HK-2 (cell line): Measurements from ENCODE around the gene ZNF516.

ENCODE experiments used
- DNase-seq: peaks from one replicate; pipeline ENCODE4 v3.0.0-alpha.2; 2018; ENCODE audit not compliant: unreplicated experiment

The ZNF516 gene

GRCh38 chr18:76421685-76422078 lies 73.4 kb downstream of the ZNF516 start:
- DNase-seq = no peak

GRCh38 chr18:76420898-76421684 lies 74.0 kb downstream of the ZNF516 start:
- DNase-seq = no peak

GRCh38 chr18:76419811-76420210 lies 75.2 kb downstream of the ZNF516 start:
- no peak for DNase-seq

GRCh38 chr18:76416911-76417310 lies 78.1 kb downstream of the ZNF516 start:
- DNase-seq = no peak

GRCh38 chr18:76414936-76415621 lies 80.0 kb downstream of the ZNF516 start:
- no peak for DNase-seq

GRCh38 chr18:76412818-76413565 lies 82.0 kb downstream of the ZNF516 start:
- DNase-seq = no peak

GRCh38 chr18:76412010-76412817 lies 82.8 kb downstream of the ZNF516 start:
- no peak for DNase-seq

- no peak for DNase-seq
Observed at GRCh38 chr18:76410660-76411417, 84.2 kb downstream of the ZNF516 start.

- DNase-seq = no peak
Observed at GRCh38 chr18:76410033-76410432, 85.0 kb downstream of the ZNF516 start.

GRCh38 chr18:76408480-76409067 lies 86.5 kb downstream of the ZNF516 start:
- DNase-seq = no peak

GRCh38 chr18:76407681-76408080 lies 87.4 kb downstream of the ZNF516 start:
- no peak for DNase-seq

- DNase-seq = no peak
Observed at GRCh38 chr18:76406791-76407190, 88.3 kb downstream of the ZNF516 start.

- DNase-seq = peak; percentile 29
Observed at GRCh38 chr18:76405681-76406356, 89.2 kb downstream of the ZNF516 start.

GRCh38 chr18:76405280-76405679 lies 89.8 kb downstream of the ZNF516 start:
- no peak for DNase-seq

GRCh38 chr18:76404345-76404831 lies 90.7 kb downstream of the ZNF516 start:
- no peak for DNase-seq

- DNase-seq = no peak
Observed at GRCh38 chr18:76402026-76402990, 92.7 kb downstream of the ZNF516 start.

GRCh38 chr18:76401498-76401897 lies 93.5 kb downstream of the ZNF516 start:
- no peak for DNase-seq

GRCh38 chr18:76399613-76400391 lies 95.2 kb downstream of the ZNF516 start:
- no peak for DNase-seq
